ENCODE data around the gene NEK7. TPM values are rescaled to one million over a fixed set of nuclear protein-coding genes. Genes with fewer than 3 reads are reported as not detected.

NEK7 gene
- polyA plus RNA-seq (2012; ENCODE audit: missing spikeins) = 23.1 TPM

DNA sequence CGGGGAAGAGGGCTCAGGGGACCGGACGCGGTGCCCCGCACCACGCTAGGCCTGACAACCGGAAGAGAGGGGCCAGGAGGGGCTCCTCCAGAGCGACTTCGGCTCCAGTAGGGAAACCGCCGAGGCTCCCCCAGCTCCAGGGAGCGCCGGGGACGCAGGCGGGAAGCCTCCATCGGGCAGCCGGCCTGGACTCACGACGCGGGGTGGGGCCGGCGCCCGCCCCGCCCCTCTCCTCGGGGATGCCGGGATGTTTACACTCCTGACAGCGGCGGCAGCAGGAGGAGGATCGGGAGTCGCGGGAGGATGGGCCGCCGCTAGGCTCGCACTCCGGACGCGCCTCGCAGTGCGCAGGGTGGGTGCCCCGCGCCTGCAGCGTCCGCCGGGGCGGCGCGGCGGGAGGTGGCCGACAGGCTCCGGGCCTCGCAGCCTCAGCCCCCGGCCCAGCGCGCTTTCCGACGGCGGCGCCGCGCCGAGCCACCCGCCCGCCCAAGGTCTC, at the start of gene NEK7:
Gene NEK7 (plus strand): TSS at position 254 of the 496 bp plus-strand sequence. CDS start 75,583 bp downstream, outside the sequence.
- TF ChIP-seq TAF1 (IDR thresholded peaks at IDR 0.05; ENCODE audit: borderline replicate concordance, low read depth, low read length) (peak; percentile 53; the same call in 1 of the 2 replicates), POLR2AphosphoS5 (IDR thresholded peaks at IDR 0.05; ENCODE audit: low read depth, low read length) (peak; percentile 41; the same call in 1 of the 2 replicates), POLR2A (IDR thresholded peaks at IDR 0.05; ENCODE audit: low read depth, low read length) (peak; percentile 77; the same call in 1 of the 2 replicates)
- peak; percentile 50 for DNase-seq (ENCODE audit: insufficient read length)
- FAIRE-seq = peak; percentile 56

DNA sequence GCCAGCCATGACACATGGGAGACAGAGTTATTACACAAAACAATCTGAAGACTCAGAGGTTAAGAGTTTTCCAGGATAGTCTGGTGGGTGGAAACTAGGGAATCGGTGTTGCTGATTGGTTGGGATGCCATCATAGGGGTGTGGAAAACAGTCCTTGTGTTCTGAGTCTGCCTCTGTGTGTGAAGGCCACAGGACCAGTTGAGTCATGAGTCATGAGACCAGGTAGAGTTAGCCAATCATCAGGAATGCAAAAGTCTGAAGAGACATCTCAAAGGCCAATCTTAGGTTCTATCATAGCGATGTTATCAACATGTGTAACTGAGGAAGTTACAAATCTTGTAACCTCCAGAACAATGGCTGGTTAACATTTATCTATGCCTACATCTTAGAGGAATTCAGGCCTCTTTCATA, 49.7 kb upstream of the NEK7 start:
- FAIRE-seq (no peak), DNase-seq (ENCODE audit: insufficient read length) (no peak)
- TF ChIP-seq POLR2A (IDR thresholded peaks at IDR 0.05; ENCODE audit: low read depth, low read length) = no peak
- no peak for TF ChIP-seq POLR2AphosphoS5 (IDR thresholded peaks at IDR 0.05; ENCODE audit: low read depth, low read length)
- TF ChIP-seq TAF1 (IDR thresholded peaks at IDR 0.05; ENCODE audit: borderline replicate concordance, low read depth, low read length) = no peak

DNA sequence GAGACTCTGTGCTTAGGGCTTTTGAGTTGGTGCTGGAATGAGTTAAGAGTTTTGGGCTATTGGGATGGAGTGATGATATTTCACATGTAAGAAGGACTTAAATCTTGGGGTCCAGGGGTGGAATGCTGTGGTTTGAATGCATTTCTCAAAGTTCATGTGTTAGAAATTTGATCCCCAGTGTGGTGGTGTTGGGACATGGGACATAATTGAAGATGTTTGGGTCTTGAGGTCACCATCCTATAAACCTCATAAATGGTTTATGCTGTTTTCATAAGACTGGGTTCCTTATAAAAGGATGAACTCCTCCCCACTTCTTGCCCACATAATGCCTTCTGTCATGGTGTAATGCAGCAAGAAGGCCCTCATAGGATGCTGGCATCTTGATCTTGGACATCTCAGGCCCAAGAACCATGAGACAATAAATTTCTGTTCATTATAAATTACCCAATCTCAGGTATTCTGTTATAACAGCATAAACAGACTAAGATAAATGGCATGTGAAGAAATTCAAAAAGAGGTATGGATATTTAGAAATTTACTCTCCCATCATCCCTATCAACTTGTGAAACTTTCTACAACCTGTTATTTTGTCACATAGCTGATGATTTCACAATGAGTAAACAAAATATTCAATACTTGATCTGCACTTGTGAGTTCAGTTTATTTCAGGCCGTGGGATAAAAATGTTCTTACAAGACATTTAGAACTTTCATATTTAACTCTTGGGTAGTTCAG, 48.0 kb upstream of the NEK7 start:
- no peak for FAIRE-seq
- no peak for DNase-seq (ENCODE audit: insufficient read length)
- no peak for TF ChIP-seq POLR2A (IDR thresholded peaks at IDR 0.05; ENCODE audit: low read depth, low read length)
- no peak for TF ChIP-seq POLR2AphosphoS5 (IDR thresholded peaks at IDR 0.05; ENCODE audit: low read depth, low read length)
- no peak for TF ChIP-seq TAF1 (IDR thresholded peaks at IDR 0.05; ENCODE audit: borderline replicate concordance, low read depth, low read length)

DNA sequence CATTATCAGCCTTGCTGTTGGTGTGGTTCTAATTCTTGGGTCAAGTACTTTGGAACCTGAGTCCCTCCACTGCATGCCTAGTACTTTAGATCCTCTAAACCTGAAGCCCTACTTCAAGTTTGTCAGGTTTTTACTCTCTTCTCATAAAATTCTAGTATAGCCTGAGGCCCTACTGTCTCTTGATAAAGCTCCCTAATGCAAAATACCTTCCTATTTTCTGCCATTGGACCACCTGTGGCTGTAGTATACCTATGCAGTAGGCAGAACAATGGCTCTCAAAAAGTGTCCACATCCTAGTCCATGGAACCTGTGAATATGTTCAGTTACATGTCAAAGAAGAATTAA, 47.5 kb upstream of the NEK7 start:
- DNase-seq (ENCODE audit: insufficient read length) = no peak
- FAIRE-seq = no peak
- TF ChIP-seq TAF1 (IDR thresholded peaks at IDR 0.05; ENCODE audit: borderline replicate concordance, low read depth, low read length) (no peak), POLR2A (IDR thresholded peaks at IDR 0.05; ENCODE audit: low read depth, low read length) (no peak), POLR2AphosphoS5 (IDR thresholded peaks at IDR 0.05; ENCODE audit: low read depth, low read length) (no peak)

DNA sequence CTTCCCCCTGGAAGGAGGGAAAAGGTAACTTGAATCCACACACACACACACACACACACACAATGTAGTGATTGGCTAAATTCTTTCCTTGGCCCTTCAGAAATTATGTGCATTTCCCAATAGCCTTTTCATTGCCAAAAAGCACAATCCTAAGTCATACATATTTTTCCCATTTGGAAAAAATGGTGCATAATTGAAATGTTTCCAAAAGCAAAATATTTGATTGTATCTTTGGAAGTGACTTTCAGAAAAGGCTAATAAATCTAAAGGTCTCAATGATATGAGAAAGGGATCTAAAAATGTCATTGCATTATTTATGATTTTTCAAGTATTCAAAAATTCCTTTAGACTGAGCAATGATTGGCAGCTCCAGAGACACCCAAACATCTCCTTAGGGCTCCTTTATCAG, 43.5 kb upstream of the NEK7 start:
- TF ChIP-seq TAF1 (IDR thresholded peaks at IDR 0.05; ENCODE audit: borderline replicate concordance, low read depth, low read length) (no peak), POLR2AphosphoS5 (IDR thresholded peaks at IDR 0.05; ENCODE audit: low read depth, low read length) (no peak), POLR2A (IDR thresholded peaks at IDR 0.05; ENCODE audit: low read depth, low read length) (no peak)
- FAIRE-seq (no peak), DNase-seq (ENCODE audit: insufficient read length) (no peak)

DNA sequence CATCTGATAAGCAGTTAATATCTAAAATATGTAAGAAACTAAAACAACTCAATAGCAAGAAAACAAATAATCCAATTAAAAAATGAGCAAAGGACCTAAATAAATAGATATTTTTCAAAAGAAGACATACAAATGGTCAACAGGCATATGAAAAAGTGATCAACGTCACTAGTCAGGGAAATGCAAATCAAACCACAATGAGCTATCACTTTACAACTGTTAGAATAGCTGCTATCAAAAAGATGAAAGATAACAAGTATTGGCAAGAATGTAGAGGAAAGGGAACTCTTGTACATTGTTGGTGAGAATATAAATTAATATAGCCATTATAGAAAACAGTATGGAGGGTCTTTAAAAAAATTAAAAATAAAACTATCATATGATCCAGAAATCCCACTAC, 40.7 kb upstream of the NEK7 start:
- DNase-seq (ENCODE audit: insufficient read length) (no peak), FAIRE-seq (no peak)
- TF ChIP-seq POLR2A (IDR thresholded peaks at IDR 0.05; ENCODE audit: low read depth, low read length) (no peak), TAF1 (IDR thresholded peaks at IDR 0.05; ENCODE audit: borderline replicate concordance, low read depth, low read length) (no peak), POLR2AphosphoS5 (IDR thresholded peaks at IDR 0.05; ENCODE audit: low read depth, low read length) (no peak)

DNA sequence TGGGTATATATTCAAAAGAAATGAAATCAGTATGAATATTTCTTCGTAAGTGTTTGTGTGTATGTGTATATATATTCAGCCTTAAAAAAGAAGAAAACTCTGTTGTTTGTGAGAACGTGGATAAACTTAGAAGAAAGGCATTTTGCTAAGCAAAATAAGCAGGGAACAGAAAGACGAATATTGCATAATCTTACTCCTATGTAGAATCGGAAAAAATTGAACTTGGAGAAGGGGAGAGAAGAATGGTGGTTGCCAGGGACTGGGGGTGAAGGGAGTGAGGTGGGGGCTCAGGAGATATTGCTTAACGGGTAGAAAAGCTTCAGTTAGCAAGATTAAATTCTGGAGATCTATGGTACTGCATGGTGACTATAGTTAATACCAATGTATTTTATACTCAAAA, 40.3 kb upstream of the NEK7 start:
- TF ChIP-seq TAF1 (IDR thresholded peaks at IDR 0.05; ENCODE audit: borderline replicate concordance, low read depth, low read length) (no peak), POLR2AphosphoS5 (IDR thresholded peaks at IDR 0.05; ENCODE audit: low read depth, low read length) (no peak), POLR2A (IDR thresholded peaks at IDR 0.05; ENCODE audit: low read depth, low read length) (no peak)
- DNase-seq (ENCODE audit: insufficient read length) (no peak), FAIRE-seq (no peak)

DNA sequence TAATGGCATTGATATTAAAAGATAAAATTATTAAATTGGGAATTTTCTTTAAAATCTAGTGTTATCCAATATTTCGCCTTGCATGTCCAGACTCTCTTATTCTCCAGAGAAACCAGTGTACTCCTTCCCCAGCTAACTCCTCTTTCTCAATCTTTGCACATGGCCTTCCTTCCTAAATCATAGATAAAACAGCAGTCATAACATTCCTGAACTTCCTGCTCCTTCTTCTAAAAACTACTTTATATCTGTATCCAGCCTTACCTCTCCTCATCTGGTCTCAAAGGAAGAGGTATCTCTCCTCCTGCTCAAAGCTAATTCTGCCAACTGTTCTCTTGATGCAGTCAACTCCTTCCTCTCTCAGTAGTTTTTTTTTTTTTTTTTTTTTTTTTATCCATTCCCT, 39.5 kb upstream of the NEK7 start:
- FAIRE-seq (no peak), DNase-seq (ENCODE audit: insufficient read length) (no peak)
- no peak for TF ChIP-seq TAF1 (IDR thresholded peaks at IDR 0.05; ENCODE audit: borderline replicate concordance, low read depth, low read length)
- no peak for TF ChIP-seq POLR2AphosphoS5 (IDR thresholded peaks at IDR 0.05; ENCODE audit: low read depth, low read length)
- no peak for TF ChIP-seq POLR2A (IDR thresholded peaks at IDR 0.05; ENCODE audit: low read depth, low read length)

DNA sequence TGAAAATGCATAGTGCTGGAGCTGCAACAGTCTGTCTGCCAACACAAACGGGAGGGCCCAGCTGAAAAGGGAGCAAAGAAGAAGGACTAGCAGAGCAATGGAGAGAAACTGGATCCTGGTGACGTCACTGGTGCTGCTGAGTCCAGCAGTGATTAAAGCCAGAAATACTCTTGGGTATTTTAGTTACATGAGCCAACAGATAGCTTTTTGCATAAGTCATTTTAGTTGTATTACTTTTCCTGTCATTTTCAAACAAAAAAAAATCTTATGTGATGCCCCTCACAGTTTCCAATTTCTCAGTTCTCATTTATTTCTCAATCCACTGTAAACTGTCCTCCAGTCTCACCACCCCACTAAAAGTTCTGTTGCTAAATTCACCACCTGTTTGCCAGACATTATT, 38.7 kb upstream of the NEK7 start:
- DNase-seq (ENCODE audit: insufficient read length) (no peak), FAIRE-seq (no peak)

DNA sequence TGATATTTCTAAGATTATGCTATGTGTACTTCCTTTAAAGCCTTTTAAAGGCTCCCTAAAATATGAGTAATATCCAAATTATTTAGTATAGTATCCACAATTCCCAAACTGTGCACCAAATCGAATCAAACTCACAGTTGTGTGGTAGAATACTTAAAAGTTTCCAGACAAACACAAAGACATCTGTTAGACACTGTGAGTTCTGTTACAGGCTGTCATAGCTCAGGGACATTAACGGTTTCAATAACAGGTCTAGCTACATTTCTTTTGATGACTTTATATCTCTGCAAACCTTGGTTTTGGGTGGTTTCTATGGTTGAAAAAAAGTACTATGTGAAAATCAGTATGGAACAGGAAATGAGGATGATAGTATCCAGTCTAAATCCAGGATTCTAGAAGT, 36.9 kb upstream of the NEK7 start:
- TF ChIP-seq POLR2A (IDR thresholded peaks at IDR 0.05; ENCODE audit: low read depth, low read length) = no peak
- no peak for TF ChIP-seq POLR2AphosphoS5 (IDR thresholded peaks at IDR 0.05; ENCODE audit: low read depth, low read length)
- no peak for TF ChIP-seq TAF1 (IDR thresholded peaks at IDR 0.05; ENCODE audit: borderline replicate concordance, low read depth, low read length)
- no peak for FAIRE-seq
- DNase-seq (ENCODE audit: insufficient read length) = no peak

More for the DNA sequence above, 38.7 kb upstream of the NEK7 start:
- TF ChIP-seq POLR2AphosphoS5 (IDR thresholded peaks at IDR 0.05; ENCODE audit: low read depth, low read length) (no peak), TAF1 (IDR thresholded peaks at IDR 0.05; ENCODE audit: borderline replicate concordance, low read depth, low read length) (no peak), POLR2A (IDR thresholded peaks at IDR 0.05; ENCODE audit: low read depth, low read length) (no peak)

DNA sequence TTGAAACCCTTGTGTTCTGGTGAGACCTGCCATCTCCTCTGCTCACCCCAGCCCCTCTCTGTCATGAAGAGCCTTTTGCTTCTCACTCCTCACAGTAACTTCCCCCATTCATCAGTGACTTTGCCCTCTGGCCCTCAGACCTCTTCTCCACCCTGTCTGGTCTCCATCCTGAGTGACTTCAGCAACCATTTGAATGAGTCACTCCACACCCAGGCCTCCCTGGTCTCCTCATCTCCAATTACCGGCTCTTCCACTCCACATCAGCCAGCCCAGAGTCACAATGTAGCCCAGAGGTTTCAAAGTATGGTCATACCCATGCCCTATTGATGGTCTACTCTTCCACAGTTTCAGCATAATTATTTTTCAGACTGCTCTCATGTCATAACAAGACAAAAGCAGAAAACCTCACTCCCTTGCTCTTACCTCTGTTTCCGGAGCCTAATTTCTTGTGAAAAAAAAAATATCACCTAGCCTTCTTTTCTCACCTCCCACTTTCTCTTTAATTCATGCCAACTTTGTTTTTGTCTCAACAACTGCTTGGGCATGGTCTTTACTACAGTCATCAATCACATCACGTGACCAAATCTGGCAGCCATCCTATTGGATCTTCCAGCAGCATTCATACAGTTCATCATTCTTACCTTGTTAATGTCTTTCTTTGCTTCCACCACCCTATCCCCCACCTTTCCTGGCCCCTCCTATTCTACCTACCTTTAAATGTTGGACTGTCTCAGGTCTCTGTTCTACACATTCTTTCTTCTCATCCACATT, 35.6 kb upstream of the NEK7 start:
- DNase-seq (ENCODE audit: insufficient read length) = no peak
- no peak for TF ChIP-seq TAF1 (IDR thresholded peaks at IDR 0.05; ENCODE audit: borderline replicate concordance, low read depth, low read length)
- no peak for TF ChIP-seq POLR2A (IDR thresholded peaks at IDR 0.05; ENCODE audit: low read depth, low read length)
- TF ChIP-seq POLR2AphosphoS5 (IDR thresholded peaks at IDR 0.05; ENCODE audit: low read depth, low read length) = no peak
- FAIRE-seq = no peak

All from GM12892 (cell line).